Parathyroid adenoma (tissue), 2 donors: ENCODE data around the gene HHIPL2.
"Not testable (repeated sequence)": the region's sequence is repeated elsewhere in the genome, so short reads cannot be mapped to it uniquely, and the experiment has no call there.

ENCODE experiments used
- H2AFZ ChIP-seq: fragments of 300-600 bp; sonication (generic); one replicate; pipeline ENCODE4 v1.7.0; 2017; ENCODE audit warnings: antibody characterized with exemption, mild to moderate bottlenecking
- H3K27ac ChIP-seq: fragments of 300-600 bp; sonication (generic); one replicate; pipeline ENCODE4 v1.7.0; 2017
- H3K27me3 ChIP-seq: fragments of 300-600 bp; sonication (generic); one replicate; pipeline ENCODE4 v1.7.0; 2017; ENCODE audit warnings: low read length; ENCODE audit not compliant: control insufficient read depth, insufficient read depth
- H3K36me3 ChIP-seq: fragments of 300-600 bp; sonication (generic); one replicate; pipeline ENCODE4 v1.7.0; 2017; ENCODE audit warnings: low read length; ENCODE audit not compliant: control insufficient read depth, insufficient read depth
- H3K4me1 ChIP-seq: fragments of 300-600 bp; sonication (generic); one replicate; pipeline ENCODE4 v1.7.0; 2017; ENCODE audit warnings: control low read depth
- H3K4me2 ChIP-seq: fragments of 300-600 bp; sonication (generic); one replicate; pipeline ENCODE4 v1.7.0; 2017; ENCODE audit warnings: low read length
- H3K4me3 ChIP-seq: fragments of 300-600 bp; sonication (generic); one replicate; pipeline ENCODE4 v1.7.0; 2017; ENCODE audit warnings: low read depth, low read length
- H3K79me2 ChIP-seq: fragments of 300-600 bp; sonication (generic); one replicate; pipeline ENCODE4 v1.7.0; 2017; ENCODE audit warnings: control low read depth
- H3K9ac ChIP-seq: fragments of 300-600 bp; sonication (generic); one replicate; pipeline ENCODE4 v1.7.0; 2017; ENCODE audit warnings: mild to moderate bottlenecking
- H3K9me3 ChIP-seq: fragments of 300-600 bp; sonication (generic); one replicate; pipeline ENCODE4 v1.7.0; 2017; ENCODE audit warnings: low read length; ENCODE audit not compliant: control insufficient read depth
- TF ChIP-seq, protein P1 (sequence below): fragments of 300-600 bp; sonication (generic); IDR thresholded peaks from one replicate; pipeline ENCODE4 v1.7.0; 2017; ENCODE audit warnings: antibody characterized with exemption, mild to moderate bottlenecking
- donor health status: primary hyperparathyroidism.

HHIPL2 gene

GRCh38 chr1:222525951-222526350 lies 22.0 kb downstream of the HHIPL2 start:
- Histone ChIP-seq H3K27me3 (no peaks in the 10 kb centered on the region), H3K36me3 (no peaks in the 10 kb centered on the region), H3K9ac (no peak overlapping the region), H3K79me2 (no peaks in the 10 kb centered on the region), H3K9me3 (no peaks in the 10 kb centered on the region), H3K4me1 (no peaks in the 10 kb centered on the region), H3K4me2 (no peak overlapping the region), H3K4me3 (no peak overlapping the region), H3K27ac (no peak overlapping the region), H2AFZ (no peak overlapping the region)
- TF ChIP-seq, protein P1, sequence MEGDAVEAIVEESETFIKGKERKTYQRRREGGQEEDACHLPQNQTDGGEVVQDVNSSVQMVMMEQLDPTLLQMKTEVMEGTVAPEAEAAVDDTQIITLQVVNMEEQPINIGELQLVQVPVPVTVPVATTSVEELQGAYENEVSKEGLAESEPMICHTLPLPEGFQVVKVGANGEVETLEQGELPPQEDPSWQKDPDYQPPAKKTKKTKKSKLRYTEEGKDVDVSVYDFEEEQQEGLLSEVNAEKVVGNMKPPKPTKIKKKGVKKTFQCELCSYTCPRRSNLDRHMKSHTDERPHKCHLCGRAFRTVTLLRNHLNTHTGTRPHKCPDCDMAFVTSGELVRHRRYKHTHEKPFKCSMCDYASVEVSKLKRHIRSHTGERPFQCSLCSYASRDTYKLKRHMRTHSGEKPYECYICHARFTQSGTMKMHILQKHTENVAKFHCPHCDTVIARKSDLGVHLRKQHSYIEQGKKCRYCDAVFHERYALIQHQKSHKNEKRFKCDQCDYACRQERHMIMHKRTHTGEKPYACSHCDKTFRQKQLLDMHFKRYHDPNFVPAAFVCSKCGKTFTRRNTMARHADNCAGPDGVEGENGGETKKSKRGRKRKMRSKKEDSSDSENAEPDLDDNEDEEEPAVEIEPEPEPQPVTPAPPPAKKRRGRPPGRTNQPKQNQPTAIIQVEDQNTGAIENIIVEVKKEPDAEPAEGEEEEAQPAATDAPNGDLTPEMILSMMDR = no peak

- H3K36me3 ChIP-seq = no peaks in the 10 kb centered on the region
- no peak overlapping the region for H3K9ac ChIP-seq
- no peak overlapping the region for H3K27ac ChIP-seq
- H3K4me2 ChIP-seq = no peak overlapping the region
- no peaks in the 10 kb centered on the region for H3K9me3 ChIP-seq
- no peaks in the 10 kb centered on the region for H3K79me2 ChIP-seq
- no peak overlapping the region for H2AFZ ChIP-seq
- no peak overlapping the region for H3K4me3 ChIP-seq
- H3K4me1 ChIP-seq = no peaks in the 10 kb centered on the region
- H3K27me3 ChIP-seq = no peaks in the 10 kb centered on the region
- TF ChIP-seq, protein P1 = no peak
Measured at GRCh38 chr1:222523852-222524251, 24.1 kb downstream of the HHIPL2 start.

- TF ChIP-seq, protein P1 = no peak
- Histone ChIP-seq H3K9ac (no peak overlapping the region), H2AFZ (no peak overlapping the region), H3K4me1 (no peaks in the 10 kb centered on the region), H3K27ac (no peak overlapping the region), H3K27me3 (no peaks in the 10 kb centered on the region), H3K4me3 (no peak overlapping the region), H3K9me3 (no peaks in the 10 kb centered on the region), H3K79me2 (no peaks in the 10 kb centered on the region), H3K36me3 (no peaks in the 10 kb centered on the region), H3K4me2 (no peak overlapping the region)
Measured at GRCh38 chr1:222522105-222522915, 25.6 kb downstream of the HHIPL2 start.

- Histone ChIP-seq H3K4me1 (no peaks in the 10 kb centered on the region), H3K4me2 (no peak overlapping the region), H2AFZ (no peak overlapping the region), H3K9me3 (no peaks in the 10 kb centered on the region), H3K27ac (no peak overlapping the region), H3K79me2 (no peaks in the 10 kb centered on the region), H3K27me3 (no peaks in the 10 kb centered on the region), H3K4me3 (no peak overlapping the region), H3K9ac (no peak overlapping the region), H3K36me3 (no peaks in the 10 kb centered on the region)
- TF ChIP-seq, protein P1 = no peak
Measured at GRCh38 chr1:222521299-222522104, 26.4 kb downstream of the HHIPL2 start.

DNA sequence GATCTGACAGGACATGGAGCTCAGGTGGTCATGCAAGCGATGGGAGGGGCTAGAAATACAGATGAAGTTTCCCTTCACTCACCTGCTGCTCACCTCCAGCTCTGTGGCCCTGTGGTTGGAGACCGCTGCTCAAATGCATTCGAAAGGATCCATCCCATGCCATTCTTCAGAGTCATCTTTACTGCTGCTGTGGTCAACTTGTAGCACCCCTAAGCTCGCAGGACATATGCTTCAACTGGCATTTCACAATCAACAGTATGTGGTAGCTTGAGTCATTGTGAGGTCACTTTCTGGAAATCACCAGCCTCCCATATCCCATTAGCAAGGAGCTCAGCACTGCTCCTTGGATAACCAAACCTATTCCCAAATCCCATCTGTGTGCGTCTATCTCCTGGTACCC lies 58.4 kb downstream of the HHIPL2 start:
- not testable (repeated sequence) for H3K9me3 ChIP-seq, H3K4me1 ChIP-seq, H2AFZ ChIP-seq, H3K4me3 ChIP-seq, H3K36me3 ChIP-seq, H3K4me2 ChIP-seq, H3K79me2 ChIP-seq, H3K9ac ChIP-seq, H3K27ac ChIP-seq, H3K27me3 ChIP-seq

DNA sequence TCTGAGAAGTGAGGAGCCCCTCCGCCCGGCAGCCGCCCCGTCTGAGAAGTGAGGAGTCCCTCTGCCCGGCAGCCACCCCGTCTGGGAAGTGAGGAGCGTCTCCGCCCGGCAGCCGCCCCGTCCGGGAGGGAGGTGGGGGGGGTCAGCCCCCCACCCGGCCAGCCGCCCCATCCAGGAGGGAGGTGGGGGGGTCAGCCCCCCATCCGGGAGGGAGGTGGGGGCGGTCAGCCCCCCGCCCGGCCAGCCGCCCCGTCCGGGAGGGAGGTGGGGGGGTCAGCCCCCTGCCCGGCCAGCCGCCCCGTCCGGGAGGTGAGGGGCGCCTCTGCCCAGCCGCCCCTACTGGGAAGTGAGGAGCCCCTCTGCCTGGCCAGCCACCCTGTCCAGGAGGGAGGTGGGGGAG lies 60.1 kb downstream of the HHIPL2 start:
- not testable (repeated sequence) for H3K79me2 ChIP-seq, H3K9me3 ChIP-seq

GRCh38 chr1:222484005-222484404 lies 63.9 kb downstream of the HHIPL2 start:
- H3K4me2 ChIP-seq, H3K27me3 ChIP-seq, H3K36me3 ChIP-seq, H3K79me2 ChIP-seq, H3K4me3 ChIP-seq, H3K9ac ChIP-seq, H3K27ac ChIP-seq, H3K4me1 ChIP-seq, H2AFZ ChIP-seq, H3K9me3 ChIP-seq: not testable (repeated sequence)

More for the DNA sequence above, 60.1 kb downstream of the HHIPL2 start:
- not testable (repeated sequence) for H3K9ac ChIP-seq, H3K36me3 ChIP-seq, H3K27ac ChIP-seq, H3K4me3 ChIP-seq, H2AFZ ChIP-seq, H3K27me3 ChIP-seq, H3K4me2 ChIP-seq, H3K4me1 ChIP-seq
